GM12892 (cell line): Measurements from ENCODE around the gene ACSM3.

Source experiments
- POLR2A ChIP-seq: IDR thresholded peaks from 2 replicates; pipeline ENCODE4 v1.6.1; 2011; ENCODE audit warnings: low read depth, low read length, control low read depth
- POLR2AphosphoS5 ChIP-seq: IDR thresholded peaks from 2 replicates; pipeline ENCODE4 v1.6.1; 2011; ENCODE audit warnings: low read depth, low read length, control low read depth
- TAF1 ChIP-seq: IDR thresholded peaks from 2 replicates; pipeline ENCODE4 v1.6.1; 2011; ENCODE audit warnings: low read depth, mild to moderate bottlenecking, control low read depth, low read length, borderline replicate concordance

GRCh38 chr16:20767577-20767976, 3.8 kb downstream of the ACSM3 start:
- no peak for TF ChIP-seq POLR2AphosphoS5
- TF ChIP-seq POLR2A = no peak
- no peak for TF ChIP-seq TAF1
